ENCODE data around the gene FADS1. TPM values are rescaled to one million over a fixed set of nuclear protein-coding genes. Genes with fewer than 3 reads are reported as not detected.
A peak's percentile ranks its signal among the peaks of the same experiment; 100 is the strongest.

FADS1 gene
- total and polyA plus RNA-seq, 2 of the 13 experiments (the other 11 are each of a cell fraction or from before 2014, with no cell fraction given), result 91.8 to 108 TPM

DNA sequence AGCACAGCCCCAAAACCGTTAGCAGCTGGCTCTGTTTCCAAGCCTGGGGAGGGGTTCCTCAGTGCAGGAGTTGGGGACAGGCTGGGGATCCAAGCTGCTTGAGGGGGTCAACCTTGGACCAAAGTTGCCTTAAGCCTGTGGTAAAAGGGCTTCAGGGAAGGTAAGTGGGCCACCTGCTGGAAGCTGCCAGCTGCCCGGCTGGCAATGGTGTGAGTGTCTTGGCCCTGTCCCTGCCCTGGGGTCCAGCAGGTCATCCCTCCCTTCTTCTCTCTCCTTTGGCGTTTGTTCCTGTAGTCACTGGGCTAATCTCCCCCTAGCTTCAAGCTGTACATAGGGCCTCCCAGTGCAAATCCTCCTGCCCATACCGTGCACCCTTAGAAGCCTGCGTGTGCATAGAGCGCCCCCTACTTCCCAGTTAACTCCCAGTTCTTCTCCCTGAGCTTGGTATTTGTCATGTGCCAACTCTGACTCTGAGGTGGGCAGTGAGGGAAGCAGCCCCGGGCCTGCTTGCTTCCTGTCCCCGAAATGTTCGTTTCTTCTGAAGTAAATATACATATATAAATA is 28.8 kb downstream of the FADS1 start (continued):
- TF ChIP-seq ZNF143 (CRISPR knock-in tag; IDR thresholded peaks at IDR 0.05) (0 out of 2 replicates have a peak, but pooled peaks have one; percentile 17), ZBTB7A (CRISPR knock-in tag; IDR thresholded peaks at IDR 0.05) (0 out of 2 replicates have a peak, but pooled peaks have one; percentile 35), TEAD3 (CRISPR knock-in tag; optimal IDR thresholded peaks at IDR 0.05; ENCODE audit: borderline replicate concordance) (peak; percentile 29), KDM2A (CRISPR knock-in tag; IDR thresholded peaks at IDR 0.05; ENCODE audit: borderline replicate concordance, low read depth) (peak; percentile 58; the same call in 1 of the 2 replicates), ZNF121 (CRISPR knock-in tag; IDR thresholded peaks at IDR 0.05) (no peak), SIN3B (IDR thresholded peaks at IDR 0.05; ENCODE audit: low read length) (no peak), ZBTB21 (CRISPR knock-in tag; IDR thresholded peaks at IDR 0.05) (no peak)
- TF ChIP-seq, protein P1, sequence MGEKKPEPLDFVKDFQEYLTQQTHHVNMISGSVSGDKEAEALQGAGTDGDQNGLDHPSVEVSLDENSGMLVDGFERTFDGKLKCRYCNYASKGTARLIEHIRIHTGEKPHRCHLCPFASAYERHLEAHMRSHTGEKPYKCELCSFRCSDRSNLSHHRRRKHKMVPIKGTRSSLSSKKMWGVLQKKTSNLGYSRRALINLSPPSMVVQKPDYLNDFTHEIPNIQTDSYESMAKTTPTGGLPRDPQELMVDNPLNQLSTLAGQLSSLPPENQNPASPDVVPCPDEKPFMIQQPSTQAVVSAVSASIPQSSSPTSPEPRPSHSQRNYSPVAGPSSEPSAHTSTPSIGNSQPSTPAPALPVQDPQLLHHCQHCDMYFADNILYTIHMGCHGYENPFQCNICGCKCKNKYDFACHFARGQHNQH (CRISPR knock-in tag; IDR thresholded peaks at IDR 0.05), result 0 out of 2 replicates have a peak, but pooled peaks have one; percentile 32
- TF ChIP-seq, protein P2, sequence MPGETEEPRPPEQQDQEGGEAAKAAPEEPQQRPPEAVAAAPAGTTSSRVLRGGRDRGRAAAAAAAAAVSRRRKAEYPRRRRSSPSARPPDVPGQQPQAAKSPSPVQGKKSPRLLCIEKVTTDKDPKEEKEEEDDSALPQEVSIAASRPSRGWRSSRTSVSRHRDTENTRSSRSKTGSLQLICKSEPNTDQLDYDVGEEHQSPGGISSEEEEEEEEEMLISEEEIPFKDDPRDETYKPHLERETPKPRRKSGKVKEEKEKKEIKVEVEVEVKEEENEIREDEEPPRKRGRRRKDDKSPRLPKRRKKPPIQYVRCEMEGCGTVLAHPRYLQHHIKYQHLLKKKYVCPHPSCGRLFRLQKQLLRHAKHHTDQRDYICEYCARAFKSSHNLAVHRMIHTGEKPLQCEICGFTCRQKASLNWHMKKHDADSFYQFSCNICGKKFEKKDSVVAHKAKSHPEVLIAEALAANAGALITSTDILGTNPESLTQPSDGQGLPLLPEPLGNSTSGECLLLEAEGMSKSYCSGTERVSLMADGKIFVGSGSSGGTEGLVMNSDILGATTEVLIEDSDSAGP (CRISPR knock-in tag; IDR thresholded peaks at IDR 0.05; ENCODE audit: borderline replicate concordance), result peak; percentile 36; the same call in 1 of the 2 replicates

DNA sequence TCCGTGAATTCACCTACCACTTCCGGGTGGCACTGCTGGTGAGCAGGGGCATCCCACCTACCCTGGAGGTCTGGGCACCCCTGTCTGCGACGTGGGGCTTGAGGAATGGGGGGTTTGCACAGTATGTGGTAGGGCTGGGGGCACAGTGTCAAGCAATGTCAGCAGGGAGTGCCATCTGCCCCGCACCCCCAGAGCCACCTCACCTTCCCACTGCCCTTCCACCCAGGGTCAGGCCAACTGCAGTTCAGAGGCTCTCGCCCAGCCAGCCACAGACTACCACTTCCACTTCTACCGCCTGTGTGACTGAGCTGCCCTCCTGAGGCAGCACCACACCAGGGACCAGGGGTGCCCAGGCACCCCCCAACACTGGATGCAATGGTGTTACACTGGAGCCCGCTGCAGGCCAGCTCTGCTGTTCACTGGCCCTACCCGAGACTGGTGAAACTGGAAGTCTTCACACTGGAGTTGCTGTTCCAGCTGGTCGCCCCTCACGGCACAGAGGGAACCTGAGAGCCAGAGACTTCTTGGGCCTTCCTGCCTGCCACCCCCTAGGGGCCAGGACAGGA is 30.9 kb downstream of the FADS1 start:
- in situ Hi-C loops (cut with HindIII; ENCODE audit: extremely low pct_ligation_motif_present, low pct_unique_long_range_greater_than_20kb) (no loop called here), intact Hi-C loops (cut with micrococcal nuclease; ENCODE audit: unreplicated experiment) (no loop called here)
- ChIA-PET POLR2A (interaction anchor here (1.1 kb wide), 1 partner anchor 29 kb away, joined by 3 read pairs; no protein-coding TSS in a partner anchor), CTCF (ENCODE audit: low intra/inter-chr PET ratio, low total read pairs) (no interaction called here)
- Histone ChIP-seq H3K27ac (ENCODE audit: extremely low read length, insufficient read depth, low read length) (no peak overlapping the region), H3K4me2 (ENCODE audit: low read depth, low read length) (no peak overlapping the region), H3K36me3 (replicated peaks in 1 of 2; ENCODE audit: control insufficient read depth in 1 of 2, insufficient read depth in 2 of 2, low read length in 2 of 2) (peaks cover 29 to 79% of the 10 kb centered on the region in 2 experiments), H3K9ac (ENCODE audit: insufficient read depth, low read depth, low read length) (no peak overlapping the region), H3K27me3 (ENCODE audit: control insufficient read depth in 1 of 2, insufficient read depth in 2 of 2, low read length in 2 of 2) (no peaks in the 10 kb centered on the region), H2AFZ (ENCODE audit: low read length) (no peak overlapping the region), H3K4me3 (replicated peaks in 1 of 3; ENCODE audit: insufficient read depth in 1 of 3, low read depth in 2 of 3, low read length in 3 of 3) (no peak overlapping the region), H4K20me1 (ENCODE audit: insufficient read depth, low read length) (no peaks in the 10 kb centered on the region), H3K4me1 (ENCODE audit: insufficient read depth, low read length) (peaks cover 9% of the 10 kb centered on the region), H3K9me3 (ENCODE audit: low read length) (no peaks in the 10 kb centered on the region), H3K79me2 (ENCODE audit: insufficient read depth, low read length) (no peaks in the 10 kb centered on the region)
- 97% methylated on average over 9 of the region's 11 CpGs for WGBS (ENCODE audit: low lambda C conversion rate)
- ATAC-seq, result no peak
- TF ChIP-seq SMC3 (IDR thresholded peaks at IDR 0.05; ENCODE audit: low read length), result no peak
- TF ChIP-seq ZNF891 (CRISPR knock-in tag; IDR thresholded peaks at IDR 0.05), result no peak
- TF ChIP-seq AGO2 (optimal IDR thresholded peaks at IDR 0.05; ENCODE audit: low read depth, low read length), result peak; percentile 77
- BruUV-seq (replicated peaks), result no TSS peak
- no peak for DNase-seq (ENCODE audit: low spot score)
- FAIRE-seq, result no peak

Data from HepG2 (cell line).